Glomerular visceral epithelial cell (primary cell): Measurements from ENCODE around the gene IFITM1.

Experiments
- DNase-seq: peaks from one replicate; pipeline ENCODE4 v3.0.0-alpha.2; 2016; ENCODE audit errors: extremely low spot score

The IFITM1 gene

DNA sequence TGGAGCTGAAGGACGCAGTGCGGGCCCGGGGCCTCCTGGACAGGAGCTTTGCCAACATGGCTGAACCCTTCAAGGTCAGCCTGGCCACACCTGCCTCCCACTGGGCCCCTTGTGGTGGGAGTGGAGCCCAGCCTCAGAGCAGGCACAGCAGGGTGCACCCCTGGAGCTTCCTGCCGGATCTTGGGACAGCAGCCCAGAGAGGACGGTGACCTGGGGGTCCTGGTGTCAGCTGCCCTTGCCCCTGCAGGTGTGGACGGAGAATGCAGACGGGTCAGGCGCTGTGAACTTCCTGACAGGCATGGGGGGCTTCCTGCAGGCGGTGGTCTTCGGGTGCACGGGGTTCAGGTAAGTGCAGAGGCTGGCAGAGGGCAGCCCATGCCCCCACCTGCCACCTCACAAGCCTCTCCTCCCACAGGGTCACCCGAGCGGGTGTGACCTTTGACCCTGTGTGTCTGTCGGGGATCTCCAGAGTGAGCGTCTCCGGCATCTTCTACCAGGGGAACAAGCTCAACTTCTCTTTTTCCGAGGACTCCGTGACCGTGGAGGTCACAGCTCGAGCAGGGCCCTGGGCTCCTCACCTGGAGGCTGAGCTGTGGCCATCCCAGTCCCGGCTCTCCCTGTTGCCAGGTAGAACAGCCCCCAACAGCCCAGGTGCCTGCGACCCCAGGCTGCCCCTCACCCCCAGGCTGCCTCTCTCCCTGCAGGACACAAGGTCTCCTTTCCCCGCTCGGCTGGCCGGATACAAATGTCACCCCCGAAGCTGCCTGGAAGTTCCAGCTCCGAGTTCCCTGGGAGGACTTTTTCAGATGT lies 19.8 kb upstream of the IFITM1 start:
- no peak for DNase-seq

DNA sequence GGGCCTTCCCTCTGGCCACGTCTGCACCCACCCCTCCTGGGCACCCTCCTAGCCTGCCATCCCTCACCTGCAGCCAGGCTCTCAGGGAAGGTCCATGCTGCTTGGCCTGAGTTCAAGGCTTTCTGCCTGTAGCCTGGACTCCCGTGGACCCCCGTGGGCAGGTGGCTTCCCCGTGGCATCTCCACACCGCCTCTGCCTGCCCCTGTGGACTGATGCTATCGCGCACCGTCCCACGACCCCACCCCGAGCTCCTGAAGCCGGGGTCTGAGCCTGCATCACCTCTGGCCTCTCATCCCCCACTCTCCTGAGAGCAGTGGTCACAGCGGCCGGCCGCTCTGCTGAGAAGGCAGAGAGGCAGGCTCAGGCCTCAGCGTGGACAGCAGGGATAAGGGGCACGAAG lies 19.1 kb upstream of the IFITM1 start:
- DNase-seq = no peak

DNA sequence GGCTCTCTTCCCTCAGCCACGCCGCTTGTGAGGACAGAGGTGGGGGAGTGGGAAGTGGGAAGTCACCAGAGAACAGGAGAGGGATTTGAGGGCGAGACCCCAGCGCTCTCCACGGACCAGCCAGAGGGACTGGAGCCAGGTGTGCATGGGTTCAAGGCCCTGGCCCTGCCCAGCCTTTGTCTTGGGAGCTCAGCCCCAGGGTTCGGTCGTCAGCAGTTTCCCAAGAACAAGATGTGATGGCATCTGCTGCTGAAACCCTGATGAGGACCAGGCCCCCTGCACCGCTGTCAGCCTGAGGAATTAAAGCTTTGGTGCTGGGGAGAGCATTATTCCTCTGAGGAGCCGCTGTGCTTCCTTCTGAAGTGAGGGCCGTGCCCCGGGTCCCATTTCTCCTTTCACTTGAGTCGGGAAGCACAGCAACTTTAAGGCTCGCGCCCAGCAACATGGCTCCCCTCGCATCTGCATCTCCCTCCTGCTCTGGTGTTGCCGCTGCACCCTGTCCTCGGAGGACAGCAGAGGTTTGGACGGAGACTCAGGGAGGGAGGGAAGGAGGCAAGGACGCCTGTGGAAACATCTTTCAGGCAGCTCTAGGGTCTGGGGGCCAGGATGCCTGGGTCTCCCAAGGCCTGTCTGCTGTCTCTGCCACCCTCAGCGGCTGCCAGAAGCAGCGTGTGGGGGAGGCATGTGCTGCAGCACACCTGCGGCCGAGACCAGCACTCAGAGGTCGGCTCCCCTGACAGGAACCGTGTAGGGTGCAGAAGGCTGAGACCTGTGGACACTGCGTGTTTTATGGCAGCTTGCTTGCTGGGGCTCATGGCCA lies 18.3 kb upstream of the IFITM1 start:
- DNase-seq = no peak

DNA sequence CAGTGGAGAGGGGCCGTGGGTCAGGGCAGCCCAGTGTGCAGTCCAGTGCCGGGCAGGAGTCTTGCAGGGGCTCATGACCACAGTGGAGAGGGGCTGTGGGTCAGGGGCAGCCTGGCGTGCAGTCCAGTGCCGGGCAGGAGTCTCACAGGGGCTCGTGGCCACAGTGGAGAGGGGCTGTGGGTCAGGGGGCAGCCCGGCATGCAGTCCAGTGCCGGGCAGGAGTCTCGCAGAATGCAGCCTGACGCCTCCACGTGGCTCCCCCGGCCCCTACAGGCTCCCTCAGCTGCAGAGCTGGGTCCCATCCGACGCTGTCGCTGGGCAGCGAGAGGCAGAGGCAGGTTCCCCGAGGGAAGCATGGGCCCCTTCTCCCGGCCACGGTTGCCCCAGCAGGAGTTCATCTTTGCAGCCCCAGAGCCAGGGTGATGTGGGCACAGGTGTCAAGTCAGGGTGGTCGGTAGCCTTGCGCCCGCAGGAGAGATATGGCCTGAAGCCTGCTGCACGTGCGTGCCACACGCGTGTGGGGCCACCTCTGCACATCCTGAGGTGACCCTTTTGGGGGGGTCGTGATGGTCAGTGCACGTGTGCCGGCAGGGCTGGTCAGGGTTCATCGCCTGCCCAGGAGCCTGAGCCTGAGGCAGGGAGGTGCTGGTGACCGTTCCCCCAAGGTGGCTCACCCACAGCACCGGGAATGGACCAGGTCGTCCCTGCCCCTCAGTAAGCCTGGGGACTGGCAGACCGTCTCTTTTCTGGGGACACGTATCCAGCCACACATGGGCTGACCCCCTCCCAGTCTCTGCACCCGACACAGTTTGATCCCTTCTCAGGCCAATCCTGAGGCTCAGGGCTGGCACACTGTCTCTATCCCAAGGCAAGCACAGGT lies 17.4 kb upstream of the IFITM1 start:
- DNase-seq = no peak

DNA sequence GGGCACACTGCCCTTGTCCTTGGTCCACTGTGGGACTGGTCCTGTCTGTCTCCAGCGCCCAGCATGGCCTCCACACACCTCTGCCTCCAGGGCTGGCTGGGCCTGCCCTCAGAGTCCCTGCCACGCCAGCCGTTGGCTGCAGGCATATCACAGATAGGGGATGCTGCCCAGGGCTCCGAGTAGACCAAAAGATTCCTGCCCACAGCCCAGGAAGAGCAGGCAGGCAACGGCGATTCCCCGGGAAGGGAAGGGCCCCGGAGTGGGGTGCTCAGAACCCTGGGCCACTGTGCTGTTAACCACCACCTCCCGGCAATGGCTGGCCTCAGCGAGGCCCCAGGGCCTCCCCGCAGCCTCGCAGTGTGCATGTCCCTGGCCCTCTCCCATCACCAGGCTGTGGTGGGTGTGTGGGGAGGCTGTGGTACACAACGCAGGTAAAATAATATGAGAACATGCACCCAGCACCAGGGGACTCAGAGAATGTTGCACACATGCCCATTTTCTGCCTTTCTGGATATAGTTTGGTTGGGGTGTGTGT lies 16.7 kb upstream of the IFITM1 start:
- DNase-seq = no peak

DNA sequence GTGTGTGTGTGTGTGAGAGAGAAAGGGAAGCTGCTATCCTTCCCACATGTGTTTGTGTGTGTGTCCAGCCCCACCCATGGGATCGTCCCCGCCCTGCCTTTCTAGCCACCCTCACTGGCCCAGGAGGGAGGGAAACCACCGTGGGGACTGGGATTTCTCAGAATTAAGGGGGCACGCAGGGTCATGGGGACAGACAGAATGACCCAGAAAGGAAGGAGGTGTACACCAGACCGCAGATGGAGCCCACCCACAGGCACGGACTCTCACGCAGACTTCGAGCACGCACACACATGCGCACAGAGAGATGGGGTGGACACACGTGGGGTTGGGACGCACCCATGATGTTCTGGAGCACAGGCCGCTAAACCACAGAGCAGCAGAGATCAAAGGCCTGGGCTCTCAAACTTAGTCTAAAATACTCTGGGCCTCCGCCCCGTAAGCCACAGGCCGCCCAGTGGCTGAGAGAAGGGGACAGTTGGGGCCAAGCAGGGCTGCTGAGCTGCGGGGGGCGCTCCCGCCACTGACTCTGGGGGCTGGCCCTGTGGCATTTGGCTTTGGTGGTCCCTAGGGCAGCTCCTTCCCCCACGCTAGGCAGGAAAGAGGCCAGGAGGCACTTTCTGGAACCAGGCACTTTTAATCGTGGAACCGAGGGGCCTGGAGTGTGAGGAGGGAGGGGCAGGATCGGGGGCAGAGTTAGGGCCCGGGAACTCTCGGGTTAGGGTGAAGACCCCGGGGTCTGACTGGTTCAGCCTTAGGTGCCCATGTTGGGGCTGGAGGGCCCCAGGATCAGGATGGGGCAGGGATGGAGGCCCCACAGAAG lies 16.0 kb upstream of the IFITM1 start:
- DNase-seq = no peak

DNA sequence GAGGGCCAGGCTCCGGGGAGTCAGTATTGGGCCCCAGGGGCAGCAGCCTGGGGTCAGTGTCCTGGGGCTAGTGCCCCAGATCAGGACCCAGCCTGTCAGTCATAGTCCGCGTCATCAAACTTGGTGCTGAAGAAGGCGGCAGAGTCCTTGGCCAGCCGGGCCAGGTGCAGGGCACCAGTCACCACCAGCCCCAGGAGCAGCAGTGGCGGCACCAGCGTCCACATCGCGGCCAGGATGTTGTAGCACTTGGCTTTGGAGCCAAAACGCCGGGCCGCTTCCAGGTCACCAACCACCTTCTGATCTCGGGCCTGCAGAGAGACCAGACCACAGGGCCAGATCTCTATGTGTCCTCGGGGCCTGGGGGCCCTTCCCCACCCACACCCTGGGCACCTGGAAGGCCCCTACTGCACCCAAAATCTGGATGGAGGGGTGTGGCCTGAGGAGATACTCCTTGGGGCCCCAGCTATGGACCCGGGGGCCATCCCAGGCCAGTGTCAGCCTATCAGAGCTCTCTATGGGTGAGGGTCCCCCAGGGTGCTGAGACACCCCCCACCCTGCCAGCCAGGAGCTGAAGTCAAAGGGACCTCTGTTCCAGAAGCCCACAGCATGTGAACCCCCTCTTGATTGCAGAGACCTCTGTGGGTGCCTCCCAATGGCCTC lies 15.3 kb upstream of the IFITM1 start:
- no peak for DNase-seq

DNA sequence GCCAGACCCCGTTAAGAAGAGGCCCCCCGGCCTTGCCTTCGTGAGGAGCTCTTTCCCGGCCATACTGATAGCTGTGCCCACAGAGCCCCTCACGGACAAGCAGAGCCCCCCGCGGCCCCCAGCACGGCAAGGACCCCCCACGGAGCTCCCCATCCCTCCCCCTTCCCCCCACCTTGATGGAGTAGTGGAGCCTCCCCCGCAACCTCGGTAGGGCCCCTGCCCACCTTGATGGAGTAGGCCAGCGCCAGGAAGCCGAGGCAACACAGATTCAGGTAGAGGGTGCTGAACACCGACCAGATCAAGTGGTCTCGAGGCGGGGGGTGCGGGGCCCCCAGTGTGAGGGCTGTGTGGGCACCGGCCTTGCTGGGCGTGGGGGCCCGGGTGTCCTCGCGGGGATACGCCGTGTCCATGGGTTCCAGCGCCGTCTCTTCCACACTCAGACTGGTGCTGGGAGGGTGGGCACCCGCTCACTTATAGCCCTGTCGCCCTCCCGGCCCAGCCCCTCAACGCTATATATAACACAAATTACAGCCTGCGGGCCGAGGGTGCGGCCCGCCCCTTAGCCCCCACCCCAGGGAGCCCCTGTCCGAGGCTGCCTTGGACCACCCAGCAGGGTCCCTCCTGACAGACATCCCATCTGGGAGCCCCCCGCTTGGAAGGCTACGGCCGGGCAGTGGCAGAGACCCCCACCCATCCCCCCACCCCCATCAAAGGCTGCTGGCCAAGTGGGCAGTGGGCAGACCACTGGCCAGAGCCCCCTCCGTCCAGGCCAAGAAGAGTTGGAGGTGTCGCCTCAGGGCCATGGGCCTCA lies 14.6 kb upstream of the IFITM1 start, which contains the start of gene IFITM5:
Gene IFITM5, minus strand, starts transcription at position 446 of the 811 bp plus-strand sequence. Its CDS starts 36 bp downstream, at position 410.
- no peak for DNase-seq

DNA sequence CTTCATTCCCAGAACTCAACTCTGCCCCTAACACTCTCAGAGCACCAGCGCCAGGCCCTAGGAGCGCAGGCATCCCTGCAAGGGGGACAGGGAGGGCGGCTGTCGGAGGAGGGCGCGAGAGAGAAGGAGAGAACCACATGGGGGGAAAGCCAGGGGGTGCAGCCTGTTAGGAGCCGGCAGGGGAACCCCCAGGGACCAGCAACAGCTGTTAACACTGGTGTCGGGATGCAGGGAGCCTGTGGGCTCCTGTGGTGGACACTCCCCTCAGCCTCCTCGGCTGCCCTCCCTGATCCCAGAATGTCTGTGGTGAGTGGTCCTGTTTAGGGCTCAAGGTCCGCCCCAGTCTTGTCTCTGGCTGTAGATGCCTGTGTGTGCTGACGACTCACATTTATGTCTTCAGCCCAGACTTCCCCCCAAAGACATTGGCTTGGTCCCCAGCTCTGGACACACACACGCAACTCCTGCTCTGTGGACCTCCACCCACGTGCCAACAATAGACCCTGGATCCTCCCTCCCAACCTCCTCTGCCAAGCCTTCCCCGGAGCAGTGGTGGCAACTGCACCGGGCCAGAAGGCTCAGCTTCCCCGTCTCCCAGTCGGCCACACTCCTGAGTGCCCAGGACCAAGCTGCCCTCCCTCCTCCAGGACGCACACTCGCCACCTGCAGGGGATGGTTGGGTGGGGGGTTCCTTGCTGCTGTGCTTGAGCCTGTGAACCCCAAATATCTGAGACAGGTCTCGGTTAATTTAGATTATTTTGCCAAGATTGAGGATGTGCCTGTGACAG lies 13.7 kb upstream of the IFITM1 start:
- no peak for DNase-seq

DNA sequence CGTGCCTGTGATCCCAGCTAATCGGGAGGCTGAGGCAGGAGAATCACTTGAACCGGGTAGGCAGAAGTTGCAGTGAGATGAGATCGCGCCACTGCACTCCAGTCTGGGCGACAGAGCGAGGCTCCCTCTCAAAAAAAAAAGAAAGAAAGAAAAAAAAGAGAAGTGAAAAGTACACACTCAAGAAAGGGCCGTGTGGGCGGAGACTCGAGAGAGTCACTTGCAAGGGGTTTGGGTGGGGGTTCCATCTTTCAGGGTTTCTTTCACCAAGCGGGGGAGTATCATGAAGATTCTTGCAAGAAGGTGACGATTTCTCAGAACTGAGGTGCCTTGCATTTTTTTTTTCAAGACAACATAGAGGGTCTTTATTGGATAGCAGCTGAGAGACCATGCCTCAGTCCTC lies 10.5 kb upstream of the IFITM1 start:
- DNase-seq = no peak

DNA sequence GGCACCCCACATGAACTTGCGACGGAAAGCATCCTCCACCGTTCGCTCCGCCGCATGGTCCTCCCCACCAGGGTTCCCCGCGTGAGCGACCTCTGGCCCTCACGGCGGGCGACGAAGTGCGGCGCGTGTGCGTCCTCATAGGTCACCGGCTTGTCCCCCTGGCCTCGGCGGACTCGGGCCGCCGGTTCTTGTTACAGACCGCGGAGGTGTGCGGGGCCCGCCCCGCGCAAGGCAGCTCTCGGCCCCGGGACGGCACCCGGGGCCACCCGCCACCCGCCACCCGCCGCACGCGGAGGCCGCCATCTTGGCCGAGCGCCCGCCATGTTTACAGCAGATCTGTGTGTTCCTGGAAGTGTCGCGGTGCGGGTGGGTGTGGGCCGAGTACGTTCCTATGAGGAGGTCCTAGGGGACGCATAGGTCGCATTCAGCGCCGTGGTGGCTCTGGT lies 9.8 kb upstream of the IFITM1 start:
- DNase-seq = no peak

DNA sequence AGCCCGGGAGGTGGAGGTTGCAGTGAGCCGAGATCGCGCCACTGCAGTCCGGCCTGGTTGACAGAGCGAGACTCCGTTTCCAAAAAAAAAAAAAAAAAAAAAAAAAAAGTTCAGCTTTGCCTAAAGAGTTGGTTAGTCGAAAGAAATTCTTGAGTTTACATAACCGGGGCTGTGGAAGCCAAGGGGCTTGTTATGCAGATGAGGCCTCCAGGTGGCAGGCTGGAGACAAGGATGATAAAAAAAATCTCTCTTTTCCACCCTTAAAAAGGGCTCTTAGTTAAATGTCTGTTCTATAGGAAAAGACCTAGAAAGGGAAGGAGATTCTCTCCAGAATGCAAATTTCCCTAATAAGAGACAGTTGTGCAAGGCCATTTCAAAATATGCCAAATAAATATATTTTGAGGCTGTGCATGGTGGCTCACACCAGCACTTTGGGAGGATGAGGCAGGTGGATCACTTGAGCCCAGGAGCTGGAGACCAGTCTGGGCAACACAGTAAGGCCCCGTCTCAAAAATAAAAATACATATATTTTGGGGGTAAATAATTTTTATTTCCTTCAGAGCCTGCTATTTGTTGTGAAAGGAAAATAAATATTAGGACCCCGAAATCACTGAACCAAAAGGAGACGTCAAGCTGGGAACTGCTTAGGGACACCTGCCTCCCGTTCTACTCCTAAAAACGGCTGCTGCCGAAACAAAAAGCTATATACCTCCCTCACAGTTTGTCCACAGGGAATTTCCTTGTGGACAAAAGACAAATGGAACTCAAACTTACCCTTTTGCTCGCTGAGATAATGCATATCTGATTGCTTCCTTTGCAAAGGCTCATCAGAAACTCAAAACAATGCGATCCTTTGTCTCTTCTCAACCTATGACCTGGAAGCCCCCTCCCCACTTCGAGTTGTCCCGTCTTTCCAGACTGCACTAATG lies 8.7 kb upstream of the IFITM1 start:
- peak; percentile 55 for DNase-seq

DNA sequence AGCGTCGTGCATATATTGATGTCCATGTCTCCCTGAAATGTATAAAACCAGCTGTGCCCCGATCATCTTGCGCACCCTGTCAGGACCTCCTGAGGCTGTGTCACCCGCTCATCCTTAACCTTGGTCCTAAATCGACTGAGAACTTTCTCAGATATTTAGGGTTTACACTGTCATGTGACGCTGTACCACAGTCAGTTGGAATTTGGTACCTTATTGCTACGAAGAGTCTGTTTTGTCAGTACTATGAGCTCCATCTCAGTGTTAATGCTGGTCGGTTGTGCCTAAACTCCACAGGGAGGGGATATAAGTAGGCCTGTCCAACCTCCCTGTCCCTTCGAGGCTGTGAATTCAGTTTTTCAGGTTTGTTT lies 8.0 kb upstream of the IFITM1 start:
- DNase-seq = no peak

DNA sequence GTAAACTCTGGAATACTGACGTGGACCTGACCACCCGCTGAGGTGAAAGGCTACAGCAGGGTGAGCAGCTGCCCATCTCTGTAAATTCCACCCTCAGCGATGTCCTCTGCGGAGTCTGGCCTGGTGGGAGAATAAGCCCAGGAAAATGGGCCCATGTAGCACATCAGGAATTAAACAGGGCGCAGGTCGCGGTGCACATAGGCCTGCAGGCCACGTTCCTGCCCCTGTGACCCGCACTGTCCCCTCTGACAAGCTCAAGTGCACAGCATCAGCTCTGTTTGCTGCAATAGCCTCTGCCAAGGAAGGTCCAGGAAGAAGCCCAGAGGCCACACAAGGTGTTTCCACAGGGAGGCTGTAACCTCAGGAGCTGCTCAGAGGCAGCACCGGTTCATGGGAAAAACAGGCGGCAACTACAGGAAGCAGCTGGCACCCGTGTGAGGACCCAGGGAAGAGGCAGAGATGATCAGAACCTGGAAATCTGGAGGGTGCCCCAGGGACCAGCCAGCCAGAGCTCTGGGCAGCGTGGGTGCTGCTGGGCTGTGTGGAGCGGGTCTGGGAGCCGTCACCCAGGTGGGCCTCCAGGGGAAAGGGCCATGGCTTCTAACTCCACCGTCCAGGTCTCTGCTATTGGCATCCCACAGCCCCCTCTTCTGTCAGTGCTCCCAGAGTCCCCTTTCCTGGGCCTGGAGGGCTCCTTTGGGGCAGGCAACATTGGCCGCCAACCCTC lies 7.0 kb upstream of the IFITM1 start:
- no peak for DNase-seq

DNA sequence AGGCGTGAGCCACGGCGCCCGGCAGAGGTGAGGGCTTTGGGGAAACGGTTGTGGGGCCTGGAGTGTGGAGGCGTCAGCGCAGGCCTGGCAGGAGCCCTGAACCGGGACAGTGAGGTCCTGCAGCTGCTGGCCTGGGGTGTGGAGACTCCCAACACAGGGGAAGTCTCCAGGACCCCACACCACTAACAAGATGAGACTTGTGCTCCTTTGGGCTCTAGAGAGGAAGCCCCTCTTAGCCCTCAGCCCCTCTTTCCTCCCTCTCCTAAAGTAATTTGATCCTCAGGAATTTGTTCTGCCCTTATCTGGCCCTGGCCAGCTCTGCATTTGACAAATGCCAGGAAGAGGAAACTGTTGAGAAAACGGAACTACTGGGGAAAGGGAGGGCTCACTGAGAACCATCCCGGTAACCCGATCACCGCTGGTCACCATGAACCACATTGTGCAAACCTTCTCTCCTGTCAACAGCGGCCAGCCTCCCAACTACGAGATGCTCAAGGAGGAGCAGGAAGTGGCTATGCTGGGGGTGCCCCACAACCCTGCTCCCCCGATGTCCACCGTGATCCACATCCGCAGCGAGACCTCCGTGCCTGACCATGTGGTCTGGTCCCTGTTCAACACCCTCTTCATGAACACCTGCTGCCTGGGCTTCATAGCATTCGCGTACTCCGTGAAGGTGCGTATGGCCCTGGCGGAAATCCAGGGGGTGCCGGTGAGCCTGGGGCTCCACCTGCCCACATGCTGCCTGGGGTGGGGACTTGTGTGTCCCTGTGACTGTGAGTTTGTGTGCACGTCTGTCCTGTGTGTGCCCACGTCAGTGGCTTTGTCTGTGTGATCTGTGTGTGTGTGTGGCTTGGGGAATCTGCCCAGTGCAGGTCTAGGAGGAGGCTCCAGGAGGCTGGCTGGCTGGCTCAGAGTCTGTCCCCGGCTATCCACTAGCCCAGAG lies 5.8 kb upstream of the IFITM1 start, which contains the start of gene IFITM2:
Gene IFITM2, plus strand, starts transcription at position 51 of the 943 bp plus-strand sequence. Its CDS starts 377 bp downstream, at position 428.
- peak; percentile 62 for DNase-seq
